ENCODE data around the gene PIAS2. TPM values are rescaled to one million over a fixed set of nuclear protein-coding genes. Genes with fewer than 3 reads are reported as not detected.

The PIAS2 gene
- polyA plus RNA-seq, 3 donors: 9.9 to 13.2 (median 11.0) TPM

- Mint-ChIP-seq H3K4me3 (peak overlapping the region; percentile 73 to 89), H3K4me1 (peaks cover 36% of the 10 kb centered on the region), H3K27ac (peak overlapping the region in 1 of 7 donors; percentile 58), H3K27me3 (ENCODE audit: low read depth in 3 of 3) (peaks cover 44 to 64% (median 56%) of the 10 kb centered on the region in 3 donors), H3K36me3 (peaks cover 0 to 2% of the 10 kb centered on the region in 2 donors), H3K9me3 (peaks cover 2 to 28% (median 14%) of the 10 kb centered on the region in 7 donors)
- H3K27ac ChIP-seq (ENCODE audit: low read depth in 1 of 2, low read length in 2 of 2): no peak overlapping the region
- H3K4me2 ChIP-seq (replicated peaks; ENCODE audit: extremely low read depth, low read length, poor library complexity, severe bottlenecking): peak overlapping the region; percentile 67
- no peaks in the 10 kb centered on the region for H4K20me1 ChIP-seq (ENCODE audit: insufficient read depth, low read length)
- H3K4me3 ChIP-seq (replicated peaks in 1 of 3; ENCODE audit: low read depth in 2 of 3, low read length in 3 of 3): peak overlapping the region in 2 of 3 experiments; percentile 29 to 68
- no peaks in the 10 kb centered on the region for H3K79me2 ChIP-seq (ENCODE audit: insufficient read depth, low read length)
- peaks cover 0 to 5% of the 10 kb centered on the region in 2 donors for H3K9me3 ChIP-seq (replicated peaks in 1 of 2; ENCODE audit: control insufficient read depth in 1 of 2, insufficient read depth in 1 of 2, low read length in 2 of 2)
- peaks cover 48 to 56% of the 10 kb centered on the region in 2 donors for H3K27me3 ChIP-seq (ENCODE audit: control insufficient read depth in 2 of 2, insufficient read depth in 2 of 2, low read length in 2 of 2)
- 2% methylated on average over 41 of the region's 41 CpGs for WGBS (ENCODE audit: insufficient coverage)
- no peaks in the 10 kb centered on the region for H3K36me3 ChIP-seq (replicated peaks in 1 of 2; ENCODE audit: control insufficient read depth in 1 of 2, insufficient read depth in 2 of 2, low read length in 2 of 2)
- H3K4me1 ChIP-seq (ENCODE audit: control insufficient read depth in 1 of 2, insufficient read depth in 2 of 2, low read length in 2 of 2): peaks cover 22 to 44% of the 10 kb centered on the region in 2 donors
- TF ChIP-seq CTCF (IDR thresholded peaks at IDR 0.05): no peak
- no peak for DNase-seq
- peak overlapping the region; percentile 68 for H2AFZ ChIP-seq (ENCODE audit: insufficient read depth, low read depth, low read length, poor library complexity, severe bottlenecking)
- intact Hi-C loops (cut with micrococcal nuclease): no loop called here
- H3K9ac ChIP-seq (ENCODE audit: insufficient read depth, low read length, poor library complexity, severe bottlenecking): no peak overlapping the region
These were observed 161.2 kb downstream of the PIAS2 start for GRCh38 chr18:46756025-46756558.

- no peak overlapping the region for H3K9ac ChIP-seq (ENCODE audit: insufficient read depth, low read length, poor library complexity, severe bottlenecking)
- no peak for DNase-seq
- peak overlapping the region in 2 of 3 experiments; percentile 29 to 68 for H3K4me3 ChIP-seq (replicated peaks in 1 of 3; ENCODE audit: low read depth in 2 of 3, low read length in 3 of 3)
- WGBS (ENCODE audit: insufficient coverage): 10% methylated on average over 8 of the region's 17 CpGs
- intact Hi-C loops (cut with micrococcal nuclease): no loop called here
- peaks cover 43 to 51% of the 10 kb centered on the region in 2 donors for H3K27me3 ChIP-seq (ENCODE audit: control insufficient read depth in 2 of 2, insufficient read depth in 2 of 2, low read length in 2 of 2)
- Mint-ChIP-seq H3K27me3 (ENCODE audit: low read depth in 3 of 3) (peaks cover 42 to 60% (median 56%) of the 10 kb centered on the region in 3 donors), H3K27ac (peak overlapping the region in 1 of 7 donors; percentile 58), H3K36me3 (peaks cover 0 to 2% of the 10 kb centered on the region in 2 donors), H3K4me1 (peaks cover 36% of the 10 kb centered on the region), H3K9me3 (peaks cover 2 to 28% (median 14%) of the 10 kb centered on the region in 7 donors), H3K4me3 (peak overlapping the region; percentile 73 to 89)
- H3K27ac ChIP-seq (ENCODE audit: low read depth in 1 of 2, low read length in 2 of 2): no peak overlapping the region
- no peaks in the 10 kb centered on the region for H3K79me2 ChIP-seq (ENCODE audit: insufficient read depth, low read length)
- peak overlapping the region; percentile 67 for H3K4me2 ChIP-seq (replicated peaks; ENCODE audit: extremely low read depth, low read length, poor library complexity, severe bottlenecking)
- no peak for TF ChIP-seq CTCF (IDR thresholded peaks at IDR 0.05)
- no peaks in the 10 kb centered on the region for H3K36me3 ChIP-seq (replicated peaks in 1 of 2; ENCODE audit: control insufficient read depth in 1 of 2, insufficient read depth in 2 of 2, low read length in 2 of 2)
- H3K9me3 ChIP-seq (replicated peaks in 1 of 2; ENCODE audit: control insufficient read depth in 1 of 2, insufficient read depth in 1 of 2, low read length in 2 of 2): peaks cover 0 to 5% of the 10 kb centered on the region in 2 donors
- no peaks in the 10 kb centered on the region for H4K20me1 ChIP-seq (ENCODE audit: insufficient read depth, low read length)
- H3K4me1 ChIP-seq (ENCODE audit: control insufficient read depth in 1 of 2, insufficient read depth in 2 of 2, low read length in 2 of 2): peaks cover 22 to 44% of the 10 kb centered on the region in 2 donors
- H2AFZ ChIP-seq (ENCODE audit: insufficient read depth, low read depth, low read length, poor library complexity, severe bottlenecking): peak overlapping the region; percentile 68
These were observed 161.8 kb downstream of the PIAS2 start for GRCh38 chr18:46755315-46756024.

Measured in CD14-positive monocyte (primary cell).